ENCODE data around the gene KIF21B. TPM values are rescaled to one million over a fixed set of nuclear protein-coding genes. Genes with fewer than 3 reads are reported as not detected.

Gene KIF21B
- polyA plus RNA-seq, 2 donors = 0.28 to 0.71 TPM

- Histone ChIP-seq H3K27me3 (ENCODE audit: control insufficient read depth in 1 of 2, insufficient read depth in 2 of 2, low read length in 2 of 2) (no peaks in the 10 kb centered on the region), H3K4me1 (ENCODE audit: control insufficient read depth in 2 of 2, insufficient read depth in 2 of 2, low read length in 1 of 2) (no peaks in the 10 kb centered on the region), H3K9me3 (ENCODE audit: control insufficient read depth in 2 of 2, insufficient read depth in 1 of 2, low read depth in 1 of 2, low read length in 1 of 2) (no peaks in the 10 kb centered on the region), H3K27ac (ENCODE audit: low read depth in 2 of 2, low read length in 1 of 2) (no peak overlapping the region), H3K36me3 (ENCODE audit: control insufficient read depth in 2 of 2, insufficient read depth in 2 of 2, low read length in 1 of 2) (peaks cover 0 to 4% of the 10 kb centered on the region in 2 donors), H3K4me3 (ENCODE audit: low read depth in 1 of 2, low read length in 2 of 2) (no peak overlapping the region)
- WGBS, 2 donors = 91 to 93% methylated on average over 9 of the region's 9 CpGs
These were observed 33.4 kb downstream of the KIF21B start for GRCh38 chr1:200990114-200990513.

- H3K4me3 ChIP-seq (ENCODE audit: low read depth in 1 of 2, low read length in 2 of 2) = no peak overlapping the region
- no peaks in the 10 kb centered on the region for H3K4me1 ChIP-seq (ENCODE audit: control insufficient read depth in 2 of 2, insufficient read depth in 2 of 2, low read length in 1 of 2)
- peaks cover 0 to 4% of the 10 kb centered on the region in 2 donors for H3K36me3 ChIP-seq (ENCODE audit: control insufficient read depth in 2 of 2, insufficient read depth in 2 of 2, low read length in 1 of 2)
- no peaks in the 10 kb centered on the region for H3K9me3 ChIP-seq (ENCODE audit: control insufficient read depth in 2 of 2, insufficient read depth in 1 of 2, low read depth in 1 of 2, low read length in 1 of 2)
- no peaks in the 10 kb centered on the region for H3K27me3 ChIP-seq (ENCODE audit: control insufficient read depth in 1 of 2, insufficient read depth in 2 of 2, low read length in 2 of 2)
- 83 to 90% methylated on average over 4 of the region's 4 CpGs for WGBS, 2 donors
- no peak overlapping the region for H3K27ac ChIP-seq (ENCODE audit: low read depth in 2 of 2, low read length in 1 of 2)
These were observed 34.2 kb downstream of the KIF21B start for GRCh38 chr1:200989337-200989736.

GRCh38 chr1:200988693-200989092 is 34.8 kb downstream of the KIF21B start:
- 94 to 95% methylated on average over 9 of the region's 9 CpGs for WGBS, 2 donors
- Histone ChIP-seq H3K9me3 (ENCODE audit: control insufficient read depth in 2 of 2, insufficient read depth in 1 of 2, low read depth in 1 of 2, low read length in 1 of 2) (no peaks in the 10 kb centered on the region), H3K4me3 (ENCODE audit: low read depth in 1 of 2, low read length in 2 of 2) (no peak overlapping the region), H3K4me1 (ENCODE audit: control insufficient read depth in 2 of 2, insufficient read depth in 2 of 2, low read length in 1 of 2) (no peaks in the 10 kb centered on the region), H3K27ac (ENCODE audit: low read depth in 2 of 2, low read length in 1 of 2) (no peak overlapping the region), H3K27me3 (ENCODE audit: control insufficient read depth in 1 of 2, insufficient read depth in 2 of 2, low read length in 2 of 2) (no peaks in the 10 kb centered on the region), H3K36me3 (ENCODE audit: control insufficient read depth in 2 of 2, insufficient read depth in 2 of 2, low read length in 1 of 2) (peaks cover 0 to 4% of the 10 kb centered on the region in 2 donors)

- 89 to 95% methylated on average over 1 of the region's 1 CpG for WGBS, 2 donors
- H3K4me3 ChIP-seq (ENCODE audit: low read depth in 1 of 2, low read length in 2 of 2) = no peak overlapping the region
- no peaks in the 10 kb centered on the region for H3K27me3 ChIP-seq (ENCODE audit: control insufficient read depth in 1 of 2, insufficient read depth in 2 of 2, low read length in 2 of 2)
- H3K9me3 ChIP-seq (ENCODE audit: control insufficient read depth in 2 of 2, insufficient read depth in 1 of 2, low read depth in 1 of 2, low read length in 1 of 2) = no peaks in the 10 kb centered on the region
- H3K27ac ChIP-seq (ENCODE audit: low read depth in 2 of 2, low read length in 1 of 2) = no peak overlapping the region
- H3K36me3 ChIP-seq (ENCODE audit: control insufficient read depth in 2 of 2, insufficient read depth in 2 of 2, low read length in 1 of 2) = no peaks in the 10 kb centered on the region
- no peaks in the 10 kb centered on the region for H3K4me1 ChIP-seq (ENCODE audit: control insufficient read depth in 2 of 2, insufficient read depth in 2 of 2, low read length in 1 of 2)
These were observed 38.0 kb downstream of the KIF21B start for GRCh38 chr1:200985481-200985880.

GRCh38 chr1:200983035-200983561 is 40.4 kb downstream of the KIF21B start:
- WGBS, 2 donors = 89 to 96% methylated on average over 12 of the region's 12 CpGs
- H3K4me1 ChIP-seq (ENCODE audit: control insufficient read depth in 2 of 2, insufficient read depth in 2 of 2, low read length in 1 of 2) = no peaks in the 10 kb centered on the region
- no peaks in the 10 kb centered on the region for H3K27me3 ChIP-seq (ENCODE audit: control insufficient read depth in 1 of 2, insufficient read depth in 2 of 2, low read length in 2 of 2)
- no peaks in the 10 kb centered on the region for H3K36me3 ChIP-seq (ENCODE audit: control insufficient read depth in 2 of 2, insufficient read depth in 2 of 2, low read length in 1 of 2)
- no peaks in the 10 kb centered on the region for H3K9me3 ChIP-seq (ENCODE audit: control insufficient read depth in 2 of 2, insufficient read depth in 1 of 2, low read depth in 1 of 2, low read length in 1 of 2)
- H3K4me3 ChIP-seq (ENCODE audit: low read depth in 1 of 2, low read length in 2 of 2) = no peak overlapping the region
- H3K27ac ChIP-seq (ENCODE audit: low read depth in 2 of 2, low read length in 1 of 2) = no peak overlapping the region

- no peaks in the 10 kb centered on the region for H3K36me3 ChIP-seq (ENCODE audit: control insufficient read depth in 2 of 2, insufficient read depth in 2 of 2, low read length in 1 of 2)
- H3K4me3 ChIP-seq (ENCODE audit: low read depth in 1 of 2, low read length in 2 of 2) = no peak overlapping the region
- no peaks in the 10 kb centered on the region for H3K9me3 ChIP-seq (ENCODE audit: control insufficient read depth in 2 of 2, insufficient read depth in 1 of 2, low read depth in 1 of 2, low read length in 1 of 2)
- no peaks in the 10 kb centered on the region for H3K4me1 ChIP-seq (ENCODE audit: control insufficient read depth in 2 of 2, insufficient read depth in 2 of 2, low read length in 1 of 2)
- no peak overlapping the region for H3K27ac ChIP-seq (ENCODE audit: low read depth in 2 of 2, low read length in 1 of 2)
- 77 to 86% methylated on average over 19 of the region's 19 CpGs for WGBS, 2 donors
- no peaks in the 10 kb centered on the region for H3K27me3 ChIP-seq (ENCODE audit: control insufficient read depth in 1 of 2, insufficient read depth in 2 of 2, low read length in 2 of 2)
These were observed 41.2 kb downstream of the KIF21B start for GRCh38 chr1:200982071-200982945.

- H3K36me3 ChIP-seq (ENCODE audit: control insufficient read depth in 2 of 2, insufficient read depth in 2 of 2, low read length in 1 of 2) = no peaks in the 10 kb centered on the region
- no peaks in the 10 kb centered on the region for H3K4me1 ChIP-seq (ENCODE audit: control insufficient read depth in 2 of 2, insufficient read depth in 2 of 2, low read length in 1 of 2)
- no peaks in the 10 kb centered on the region for H3K9me3 ChIP-seq (ENCODE audit: control insufficient read depth in 2 of 2, insufficient read depth in 1 of 2, low read depth in 1 of 2, low read length in 1 of 2)
- WGBS, 2 donors = 87 to 88% methylated on average over 4 of the region's 4 CpGs
- H3K4me3 ChIP-seq (ENCODE audit: low read depth in 1 of 2, low read length in 2 of 2) = no peak overlapping the region
- no peak overlapping the region for H3K27ac ChIP-seq (ENCODE audit: low read depth in 2 of 2, low read length in 1 of 2)
- H3K27me3 ChIP-seq (ENCODE audit: control insufficient read depth in 1 of 2, insufficient read depth in 2 of 2, low read length in 2 of 2) = no peaks in the 10 kb centered on the region
These were observed 42.2 kb downstream of the KIF21B start for GRCh38 chr1:200981278-200981677.

GRCh38 chr1:200980873-200981272 is 42.6 kb downstream of the KIF21B start:
- no peak overlapping the region for H3K27ac ChIP-seq (ENCODE audit: low read depth in 2 of 2, low read length in 1 of 2)
- no peaks in the 10 kb centered on the region for H3K9me3 ChIP-seq (ENCODE audit: control insufficient read depth in 2 of 2, insufficient read depth in 1 of 2, low read depth in 1 of 2, low read length in 1 of 2)
- 94% methylated on average over 10 of the region's 10 CpGs for WGBS, 2 donors
- H3K4me1 ChIP-seq (ENCODE audit: control insufficient read depth in 2 of 2, insufficient read depth in 2 of 2, low read length in 1 of 2) = no peaks in the 10 kb centered on the region
- H3K27me3 ChIP-seq (ENCODE audit: control insufficient read depth in 1 of 2, insufficient read depth in 2 of 2, low read length in 2 of 2) = no peaks in the 10 kb centered on the region
- no peaks in the 10 kb centered on the region for H3K36me3 ChIP-seq (ENCODE audit: control insufficient read depth in 2 of 2, insufficient read depth in 2 of 2, low read length in 1 of 2)
- H3K4me3 ChIP-seq (ENCODE audit: low read depth in 1 of 2, low read length in 2 of 2) = no peak overlapping the region

- WGBS, 2 donors = 89 to 93% methylated on average over 2 of the region's 2 CpGs
- Histone ChIP-seq H3K4me3 (ENCODE audit: low read depth in 1 of 2, low read length in 2 of 2) (no peak overlapping the region), H3K9me3 (ENCODE audit: control insufficient read depth in 2 of 2, insufficient read depth in 1 of 2, low read depth in 1 of 2, low read length in 1 of 2) (no peaks in the 10 kb centered on the region), H3K27ac (ENCODE audit: low read depth in 2 of 2, low read length in 1 of 2) (no peak overlapping the region), H3K27me3 (ENCODE audit: control insufficient read depth in 1 of 2, insufficient read depth in 2 of 2, low read length in 2 of 2) (no peaks in the 10 kb centered on the region), H3K4me1 (ENCODE audit: control insufficient read depth in 2 of 2, insufficient read depth in 2 of 2, low read length in 1 of 2) (no peaks in the 10 kb centered on the region), H3K36me3 (ENCODE audit: control insufficient read depth in 2 of 2, insufficient read depth in 2 of 2, low read length in 1 of 2) (no peaks in the 10 kb centered on the region)
These were observed 43.1 kb downstream of the KIF21B start for GRCh38 chr1:200980452-200980772.
